Mesodermal cell (in vitro differentiated cells): ENCODE results near the gene GALNT17.
"Not testable (repeated sequence)": the region's sequence is repeated elsewhere in the genome, so short reads cannot be mapped to it uniquely, and the experiment has no call there.

Source experiments
- H3K27ac ChIP-seq: 2 replicates; pipeline ENCODE4 v1.7.0; 2013; ENCODE audit warnings: mild to moderate bottlenecking, low read depth, low read length, moderate library complexity; ENCODE audit not compliant: severe bottlenecking
- H3K36me3 ChIP-seq: 2 replicates; pipeline ENCODE4 v1.7.1; 2013; ENCODE audit warnings: mild to moderate bottlenecking, low read length, moderate library complexity; ENCODE audit not compliant: control insufficient read depth, insufficient read depth
- H3K4me1 ChIP-seq: one replicate; pipeline ENCODE4 v1.7.1; 2013; ENCODE audit warnings: mild to moderate bottlenecking, low read length; ENCODE audit not compliant: insufficient read depth, control insufficient read depth, poor library complexity, severe bottlenecking
- H3K4me3 ChIP-seq: 2 replicates; pipeline ENCODE4 v1.7.0; 2013; ENCODE audit warnings: low read length, control low read depth, mild to moderate bottlenecking; ENCODE audit not compliant: insufficient read depth, poor library complexity, severe bottlenecking; ENCODE audit errors: extremely low read depth
- H3K9me3 ChIP-seq: 2 replicates; pipeline ENCODE4 v1.7.1; 2013; ENCODE audit warnings: mild to moderate bottlenecking, low read length, moderate library complexity; ENCODE audit not compliant: control insufficient read depth
- WGBS, 2 experiments: methylation state at CpG; one replicate each; pipeline ENCODE4 v1.1.5; 2013; ENCODE audit warnings: missing lambda C conversion rate in 2 of 2; ENCODE audit not compliant: insufficient coverage in 2 of 2; 5-methylcytosine and 5-hydroxymethylcytosine counted together

Gene GALNT17

GRCh38 chr7:71615017-71615416, 483.1 kb downstream of the GALNT17 start:
- Histone ChIP-seq H3K4me3 (no peak overlapping the region), H3K9me3 (peaks cover 4% of the 10 kb centered on the region), H3K4me1 (peaks cover 14% of the 10 kb centered on the region), H3K27ac (no peak overlapping the region), H3K36me3 (no peaks in the 10 kb centered on the region)
- WGBS, 2 experiments = 66 to 85% methylated on average over 4 to 5 of the region's 5 CpGs

- peaks cover 4% of the 10 kb centered on the region for H3K9me3 ChIP-seq
- H3K36me3 ChIP-seq = no peaks in the 10 kb centered on the region
- no peak overlapping the region for H3K27ac ChIP-seq
- no peak overlapping the region for H3K4me3 ChIP-seq
- 88 to 89% methylated on average over 2 to 3 of the region's 3 CpGs for WGBS, 2 experiments
- peaks cover 14% of the 10 kb centered on the region for H3K4me1 ChIP-seq
These were observed 484.3 kb downstream of the GALNT17 start for GRCh38 chr7:71616217-71616616.

GRCh38 chr7:71618278-71618677, 486.3 kb downstream of the GALNT17 start:
- Histone ChIP-seq H3K36me3 (no peaks in the 10 kb centered on the region), H3K4me3 (no peak overlapping the region), H3K9me3 (peaks cover 4% of the 10 kb centered on the region), H3K4me1 (peaks cover 14% of the 10 kb centered on the region), H3K27ac (no peak overlapping the region)
- WGBS, 2 experiments = 80% methylated on average over 2 of the region's 2 CpGs; no CpG with 5 or more reads in 1 of the 2 experiments

- H3K36me3 ChIP-seq = no peaks in the 10 kb centered on the region
- peaks cover 10% of the 10 kb centered on the region for H3K4me1 ChIP-seq
- 100% methylated on average over 3 of the region's 4 CpGs for WGBS, 2 experiments
- H3K27ac ChIP-seq = no peak overlapping the region
- no peaks in the 10 kb centered on the region for H3K9me3 ChIP-seq
- H3K4me3 ChIP-seq = no peak overlapping the region
These were observed 493.6 kb downstream of the GALNT17 start for GRCh38 chr7:71625545-71625944.

GRCh38 chr7:71626206-71626605, 494.3 kb downstream of the GALNT17 start:
- WGBS, 2 experiments = 67 to 71% methylated on average over 1 of the region's 1 CpG
- no peak overlapping the region for H3K4me3 ChIP-seq
- no peaks in the 10 kb centered on the region for H3K9me3 ChIP-seq
- H3K4me1 ChIP-seq = peaks cover 10% of the 10 kb centered on the region
- no peaks in the 10 kb centered on the region for H3K36me3 ChIP-seq
- H3K27ac ChIP-seq = no peak overlapping the region

GRCh38 chr7:71627651-71628050, 495.7 kb downstream of the GALNT17 start:
- H3K9me3 ChIP-seq = no peaks in the 10 kb centered on the region
- WGBS, 2 experiments = 80% methylated on average over 1 of the region's 7 CpGs; no CpG with 5 or more reads in 1 of the 2 experiments
- H3K4me3 ChIP-seq = no peak overlapping the region
- H3K36me3 ChIP-seq = no peaks in the 10 kb centered on the region
- H3K4me1 ChIP-seq = peaks cover 16% of the 10 kb centered on the region
- H3K27ac ChIP-seq = no peak overlapping the region

GRCh38 chr7:71630516-71630915, 498.6 kb downstream of the GALNT17 start:
- no peaks in the 10 kb centered on the region for H3K9me3 ChIP-seq

GRCh38 chr7:71633551-71634008, 501.6 kb downstream of the GALNT17 start:
- Histone ChIP-seq H3K4me1 (peaks cover 37% of the 10 kb centered on the region), H3K27ac (peak overlapping the region; percentile 94), H3K4me3 (no peak overlapping the region), H3K9me3 (no peaks in the 10 kb centered on the region), H3K36me3 (no peaks in the 10 kb centered on the region)
- no CpG with 5 or more reads among the region's 6 CpGs for WGBS, 2 experiments

More at GRCh38 chr7:71630516-71630915, 498.6 kb downstream of the GALNT17 start:
- Histone ChIP-seq H3K4me3 (no peak overlapping the region), H3K36me3 (no peaks in the 10 kb centered on the region), H3K27ac (no peak overlapping the region), H3K4me1 (peaks cover 30% of the 10 kb centered on the region)
- 94 to 98% methylated on average over 4 of the region's 4 CpGs for WGBS, 2 experiments

GRCh38 chr7:71635849-71636248, 503.9 kb downstream of the GALNT17 start:
- not testable (repeated sequence) for H3K27ac ChIP-seq, H3K36me3 ChIP-seq, H3K4me3 ChIP-seq, H3K9me3 ChIP-seq
- peaks cover 37% of the 10 kb centered on the region for H3K4me1 ChIP-seq
- 92% methylated on average over 2 of the region's 3 CpGs; no CpG with 5 or more reads in 1 of the 2 experiments for WGBS, 2 experiments

GRCh38 chr7:71636329-71636728, 504.4 kb downstream of the GALNT17 start:
- WGBS, 2 experiments = 61 to 63% methylated on average over 4 of the region's 4 CpGs
- Histone ChIP-seq H3K36me3 (no peaks in the 10 kb centered on the region), H3K27ac (no peak overlapping the region), H3K4me1 (peaks cover 37% of the 10 kb centered on the region), H3K9me3 (no peaks in the 10 kb centered on the region), H3K4me3 (no peak overlapping the region)

- no peak overlapping the region for H3K27ac ChIP-seq
- peaks cover 31% of the 10 kb centered on the region for H3K4me1 ChIP-seq
- WGBS, 2 experiments = 82 to 83% methylated on average over 6 of the region's 6 CpGs
- no peaks in the 10 kb centered on the region for H3K9me3 ChIP-seq
- no peak overlapping the region for H3K4me3 ChIP-seq
- no peaks in the 10 kb centered on the region for H3K36me3 ChIP-seq
These were observed 505.6 kb downstream of the GALNT17 start for GRCh38 chr7:71637578-71637977.
